Dendritic cell treated with granulocyte-macrophage colony-stimulating factor and Interleukin-4, amounts not matched to agents 40 ng/mL and 50 ng/mL, for 4 days (primary cell): ENCODE measurements around the gene MYO9A.
"Not testable (repeated sequence)": the region's sequence is repeated elsewhere in the genome, so short reads cannot be mapped to it uniquely, and the experiment has no call there.

Experiments used
- H3K27ac Mint-ChIP-seq: one replicate; pipeline ENCODE4 v1.8.0; 2022; ENCODE audit warnings: mild to moderate bottlenecking, mixed read lengths
- H3K27me3 Mint-ChIP-seq: one replicate; pipeline ENCODE4 v1.8.0; 2022; ENCODE audit warnings: mild to moderate bottlenecking, mixed read lengths
- H3K36me3 Mint-ChIP-seq: one replicate; pipeline ENCODE4 v1.8.0; 2022; ENCODE audit warnings: low read depth, mixed read lengths
- H3K4me1 Mint-ChIP-seq: one replicate; pipeline ENCODE4 v1.8.0; 2022; ENCODE audit warnings: low read depth, mixed read lengths
- H3K4me3 Mint-ChIP-seq: one replicate; pipeline ENCODE4 v1.8.0; 2022; ENCODE audit warnings: mild to moderate bottlenecking, moderate library complexity, mixed read lengths
- H3K9me3 Mint-ChIP-seq: one replicate; pipeline ENCODE4 v1.8.0; 2022; ENCODE audit warnings: mixed read lengths
- intact Hi-C: fragments of 100-400 bp; cut with micrococcal nuclease; formaldehyde crosslinking; loops from one replicate; pipeline ENCODE4 v1.15.0; 2022

Gene MYO9A

GRCh38 chr15:72033285-72033684 lies 84.7 kb downstream of the MYO9A start:
- H3K4me1 Mint-ChIP-seq = peaks cover 7% of the 10 kb centered on the region
- intact Hi-C loops = no loop called here
- no peak overlapping the region for H3K27ac Mint-ChIP-seq
- no peaks in the 10 kb centered on the region for H3K27me3 Mint-ChIP-seq
- H3K4me3 Mint-ChIP-seq = no peak overlapping the region
- peaks cover 15% of the 10 kb centered on the region for H3K9me3 Mint-ChIP-seq
- peaks cover 25% of the 10 kb centered on the region for H3K36me3 Mint-ChIP-seq

GRCh38 chr15:72021604-72022003 lies 96.3 kb downstream of the MYO9A start:
- intact Hi-C loops = no loop called here
- Mint-ChIP-seq H3K36me3 (peaks cover 23% of the 10 kb centered on the region), H3K4me1 (no peaks in the 10 kb centered on the region), H3K27me3 (no peaks in the 10 kb centered on the region), H3K4me3 (no peak overlapping the region), H3K9me3 (no peaks in the 10 kb centered on the region), H3K27ac (no peak overlapping the region)

- intact Hi-C loops = no loop called here
- no peak overlapping the region for H3K4me3 Mint-ChIP-seq
- H3K27me3 Mint-ChIP-seq = no peaks in the 10 kb centered on the region
- no peaks in the 10 kb centered on the region for H3K4me1 Mint-ChIP-seq
- H3K36me3 Mint-ChIP-seq = peaks cover 23% of the 10 kb centered on the region
- H3K9me3 Mint-ChIP-seq = no peaks in the 10 kb centered on the region
- no peak overlapping the region for H3K27ac Mint-ChIP-seq
Measured at GRCh38 chr15:72020799-72021198, 97.2 kb downstream of the MYO9A start.

GRCh38 chr15:72014555-72014954 lies 103.4 kb downstream of the MYO9A start:
- H3K4me1 Mint-ChIP-seq, H3K4me3 Mint-ChIP-seq, H3K9me3 Mint-ChIP-seq, H3K27me3 Mint-ChIP-seq, H3K36me3 Mint-ChIP-seq, H3K27ac Mint-ChIP-seq, intact Hi-C loops: not testable (repeated sequence)

GRCh38 chr15:72013703-72014102 lies 104.2 kb downstream of the MYO9A start:
- Mint-ChIP-seq H3K27me3 (no peaks in the 10 kb centered on the region), H3K27ac (no peak overlapping the region), H3K4me3 (no peak overlapping the region), H3K4me1 (no peaks in the 10 kb centered on the region), H3K9me3 (no peaks in the 10 kb centered on the region), H3K36me3 (peaks cover 15% of the 10 kb centered on the region)
- intact Hi-C loops = no loop called here

- peaks cover 33% of the 10 kb centered on the region for H3K36me3 Mint-ChIP-seq
- no peaks in the 10 kb centered on the region for H3K4me1 Mint-ChIP-seq
- H3K4me3 Mint-ChIP-seq = no peak overlapping the region
- intact Hi-C loops = no loop called here
- no peaks in the 10 kb centered on the region for H3K9me3 Mint-ChIP-seq
- no peak overlapping the region for H3K27ac Mint-ChIP-seq
- H3K27me3 Mint-ChIP-seq = no peaks in the 10 kb centered on the region
Measured at GRCh38 chr15:72011302-72011942, 106.5 kb downstream of the MYO9A start.

GRCh38 chr15:72009222-72009621 lies 108.7 kb downstream of the MYO9A start:
- no peaks in the 10 kb centered on the region for H3K9me3 Mint-ChIP-seq
- H3K27ac Mint-ChIP-seq = no peak overlapping the region
- no peaks in the 10 kb centered on the region for H3K4me1 Mint-ChIP-seq
- H3K27me3 Mint-ChIP-seq = no peaks in the 10 kb centered on the region
- no peak overlapping the region for H3K4me3 Mint-ChIP-seq
- intact Hi-C loops = no loop called here
- peaks cover 32% of the 10 kb centered on the region for H3K36me3 Mint-ChIP-seq

- H3K27me3 Mint-ChIP-seq = no peaks in the 10 kb centered on the region
- H3K4me1 Mint-ChIP-seq = no peaks in the 10 kb centered on the region
- H3K36me3 Mint-ChIP-seq = peaks cover 41% of the 10 kb centered on the region
- H3K9me3 Mint-ChIP-seq = no peaks in the 10 kb centered on the region
- no peak overlapping the region for H3K27ac Mint-ChIP-seq
- intact Hi-C loops = no loop called here
- H3K4me3 Mint-ChIP-seq = no peak overlapping the region
Measured at GRCh38 chr15:72006382-72006781, 111.6 kb downstream of the MYO9A start.

- Mint-ChIP-seq H3K36me3 (peaks cover 41% of the 10 kb centered on the region), H3K4me3 (no peak overlapping the region), H3K9me3 (no peaks in the 10 kb centered on the region), H3K4me1 (no peaks in the 10 kb centered on the region), H3K27me3 (no peaks in the 10 kb centered on the region), H3K27ac (no peak overlapping the region)
- intact Hi-C loops = no loop called here
Measured at GRCh38 chr15:72005483-72005882, 112.5 kb downstream of the MYO9A start.

GRCh38 chr15:71999807-72000206 lies 118.1 kb downstream of the MYO9A start:
- no peak overlapping the region for H3K27ac Mint-ChIP-seq
- intact Hi-C loops = no loop called here
- H3K4me1 Mint-ChIP-seq = no peaks in the 10 kb centered on the region
- no peak overlapping the region for H3K4me3 Mint-ChIP-seq
- H3K36me3 Mint-ChIP-seq = peaks cover 43% of the 10 kb centered on the region
- H3K9me3 Mint-ChIP-seq = no peaks in the 10 kb centered on the region
- H3K27me3 Mint-ChIP-seq = no peaks in the 10 kb centered on the region

GRCh38 chr15:71998717-71999116 lies 119.2 kb downstream of the MYO9A start:
- intact Hi-C loops, H3K9me3 Mint-ChIP-seq, H3K4me3 Mint-ChIP-seq, H3K27ac Mint-ChIP-seq, H3K4me1 Mint-ChIP-seq, H3K27me3 Mint-ChIP-seq: not testable (repeated sequence)
- H3K36me3 Mint-ChIP-seq = peaks cover 43% of the 10 kb centered on the region

GRCh38 chr15:71997691-71998090 lies 120.3 kb downstream of the MYO9A start:
- Mint-ChIP-seq H3K4me3 (no peak overlapping the region), H3K9me3 (no peaks in the 10 kb centered on the region), H3K4me1 (no peaks in the 10 kb centered on the region), H3K36me3 (peaks cover 43% of the 10 kb centered on the region), H3K27ac (no peak overlapping the region), H3K27me3 (no peaks in the 10 kb centered on the region)
- intact Hi-C loops = no loop called here

- no peak overlapping the region for H3K4me3 Mint-ChIP-seq
Measured at GRCh38 chr15:71975816-71976150, 142.2 kb downstream of the MYO9A start.

GRCh38 chr15:71974211-71974610 lies 143.7 kb downstream of the MYO9A start:
- no peak overlapping the region for H3K27ac Mint-ChIP-seq
- no peak overlapping the region for H3K4me3 Mint-ChIP-seq
- intact Hi-C loops = no loop called here
- no peaks in the 10 kb centered on the region for H3K27me3 Mint-ChIP-seq
- no peaks in the 10 kb centered on the region for H3K9me3 Mint-ChIP-seq
- H3K36me3 Mint-ChIP-seq = peaks cover 32% of the 10 kb centered on the region
- no peaks in the 10 kb centered on the region for H3K4me1 Mint-ChIP-seq

More at GRCh38 chr15:71975816-71976150, 142.2 kb downstream of the MYO9A start:
- Mint-ChIP-seq H3K27me3 (no peaks in the 10 kb centered on the region), H3K27ac (no peak overlapping the region), H3K4me1 (no peaks in the 10 kb centered on the region), H3K36me3 (peaks cover 32% of the 10 kb centered on the region), H3K9me3 (no peaks in the 10 kb centered on the region)
- intact Hi-C loops = no loop called here

GRCh38 chr15:71973366-71973765 lies 144.6 kb downstream of the MYO9A start:
- no peaks in the 10 kb centered on the region for H3K9me3 Mint-ChIP-seq
- no peak overlapping the region for H3K4me3 Mint-ChIP-seq
- peaks cover 32% of the 10 kb centered on the region for H3K36me3 Mint-ChIP-seq
- H3K4me1 Mint-ChIP-seq = no peaks in the 10 kb centered on the region
- intact Hi-C loops = no loop called here
- H3K27me3 Mint-ChIP-seq = no peaks in the 10 kb centered on the region
- H3K27ac Mint-ChIP-seq = no peak overlapping the region
